GF-D8 (cell line): ENCODE results near the gene EMID1.

Source experiments
- DNase-seq: peaks from one replicate; lab custom pipeline; 2025; lab: John Stamatoyannopoulos, UW

The EMID1 gene

DNA sequence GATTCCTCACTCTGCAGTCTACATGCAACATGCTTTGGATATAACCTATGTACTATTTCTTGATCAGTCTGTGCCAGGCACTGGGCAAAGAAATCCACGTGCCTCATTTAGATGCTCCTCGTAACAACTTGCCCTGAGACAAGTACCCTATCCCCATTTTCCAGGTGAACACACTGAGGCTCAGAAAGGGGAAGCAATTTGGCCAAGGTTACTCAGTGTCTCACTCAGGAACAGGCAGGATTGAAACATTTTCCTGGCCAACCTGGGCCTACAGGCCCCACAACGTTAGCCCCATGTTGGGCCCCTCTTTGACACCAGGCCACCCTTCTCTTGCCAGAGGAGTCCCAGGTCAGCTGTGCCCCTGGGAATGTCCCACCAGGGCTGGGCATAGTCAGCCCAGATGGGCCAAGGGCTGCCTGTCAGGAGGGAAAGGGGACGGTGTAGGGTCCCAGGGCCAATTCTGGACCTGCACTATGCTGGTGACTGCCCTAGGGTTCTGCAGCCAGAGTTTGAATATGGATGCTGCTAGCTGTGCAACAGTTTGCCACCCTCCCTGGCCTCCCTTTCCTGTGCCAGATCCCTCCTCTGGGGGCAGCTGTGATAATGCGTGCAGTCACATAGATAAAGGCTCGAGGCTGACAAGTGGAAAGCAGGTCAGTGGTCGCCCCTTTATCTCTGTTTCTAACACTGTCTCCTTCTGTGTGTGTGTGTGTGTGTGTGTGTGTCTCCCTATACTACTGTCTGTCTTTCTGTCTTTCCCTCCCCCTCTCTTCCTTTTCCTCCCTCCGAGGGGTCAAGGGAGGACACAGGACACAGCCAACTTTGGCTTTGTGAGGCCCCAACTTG is 10.4 kb upstream of the EMID1 start:
- peak; percentile 23 for DNase-seq

- DNase-seq = no peak
Measured at GRCh38 chr22:29195964-29196666, 9.6 kb upstream of the EMID1 start.

DNA sequence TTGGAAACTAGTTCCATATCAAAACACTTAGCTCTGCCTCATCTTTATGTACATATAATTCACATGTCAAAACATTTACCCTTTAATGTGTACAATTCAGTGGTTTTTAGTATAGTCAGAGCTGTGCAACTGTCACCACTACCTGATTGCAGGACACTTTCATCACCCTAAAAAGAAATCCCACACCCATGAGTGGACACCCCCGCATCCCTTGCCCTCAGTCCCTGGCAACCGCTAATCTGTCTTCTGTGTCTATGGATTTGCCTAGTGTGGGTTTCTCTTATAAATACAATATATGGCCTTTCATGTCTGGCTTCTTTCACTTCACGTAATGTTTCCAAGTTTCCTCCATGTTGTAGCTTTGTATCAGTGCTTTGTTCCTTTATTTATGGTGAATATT is 8.6 kb upstream of the EMID1 start:
- no peak for DNase-seq

GRCh38 chr22:29198240-29198639 is 7.5 kb upstream of the EMID1 start:
- DNase-seq = no peak

- no peak for DNase-seq
Measured at GRCh38 chr22:29199702-29200400, 5.8 kb upstream of the EMID1 start.

DNA sequence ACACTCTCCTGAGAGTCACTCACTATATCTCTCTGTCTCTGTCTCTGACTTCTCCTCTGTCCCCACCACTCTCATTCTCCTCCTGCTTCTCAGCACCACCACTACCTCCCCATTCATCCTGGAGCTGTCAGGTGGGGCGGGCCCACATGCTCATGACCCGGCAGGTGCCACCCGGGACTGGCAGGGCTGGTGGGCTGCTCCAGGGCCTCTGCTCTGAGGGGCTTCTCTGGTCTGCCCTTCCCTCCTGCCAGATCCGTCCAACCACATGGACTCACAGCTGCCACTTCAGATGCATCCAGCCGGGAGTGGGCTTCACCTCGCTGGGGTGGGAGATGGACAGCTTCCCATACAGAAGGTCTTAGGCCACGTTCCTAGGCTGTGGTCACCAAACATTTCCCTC is 4.8 kb upstream of the EMID1 start:
- DNase-seq = no peak

DNA sequence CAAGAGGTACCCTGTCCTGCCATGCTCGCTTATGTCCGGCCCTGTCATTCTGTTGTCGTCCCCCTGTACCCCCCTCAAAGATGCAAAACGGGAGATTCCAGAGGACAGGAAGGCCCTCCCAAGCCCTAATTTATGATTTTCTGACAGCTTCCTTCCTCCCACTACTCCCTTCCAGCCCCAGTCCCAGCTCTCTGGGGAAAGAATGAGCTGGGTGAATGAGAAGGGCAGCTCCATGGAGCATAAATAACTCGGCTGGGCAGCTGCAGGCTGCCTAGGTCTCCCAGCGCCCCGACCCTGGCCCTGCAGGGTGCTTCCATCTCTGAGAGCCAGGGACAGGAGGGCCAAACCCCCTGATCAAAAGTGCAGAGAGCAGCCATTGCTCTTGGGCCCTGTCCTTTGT is 3.9 kb upstream of the EMID1 start:
- DNase-seq = no peak

DNA sequence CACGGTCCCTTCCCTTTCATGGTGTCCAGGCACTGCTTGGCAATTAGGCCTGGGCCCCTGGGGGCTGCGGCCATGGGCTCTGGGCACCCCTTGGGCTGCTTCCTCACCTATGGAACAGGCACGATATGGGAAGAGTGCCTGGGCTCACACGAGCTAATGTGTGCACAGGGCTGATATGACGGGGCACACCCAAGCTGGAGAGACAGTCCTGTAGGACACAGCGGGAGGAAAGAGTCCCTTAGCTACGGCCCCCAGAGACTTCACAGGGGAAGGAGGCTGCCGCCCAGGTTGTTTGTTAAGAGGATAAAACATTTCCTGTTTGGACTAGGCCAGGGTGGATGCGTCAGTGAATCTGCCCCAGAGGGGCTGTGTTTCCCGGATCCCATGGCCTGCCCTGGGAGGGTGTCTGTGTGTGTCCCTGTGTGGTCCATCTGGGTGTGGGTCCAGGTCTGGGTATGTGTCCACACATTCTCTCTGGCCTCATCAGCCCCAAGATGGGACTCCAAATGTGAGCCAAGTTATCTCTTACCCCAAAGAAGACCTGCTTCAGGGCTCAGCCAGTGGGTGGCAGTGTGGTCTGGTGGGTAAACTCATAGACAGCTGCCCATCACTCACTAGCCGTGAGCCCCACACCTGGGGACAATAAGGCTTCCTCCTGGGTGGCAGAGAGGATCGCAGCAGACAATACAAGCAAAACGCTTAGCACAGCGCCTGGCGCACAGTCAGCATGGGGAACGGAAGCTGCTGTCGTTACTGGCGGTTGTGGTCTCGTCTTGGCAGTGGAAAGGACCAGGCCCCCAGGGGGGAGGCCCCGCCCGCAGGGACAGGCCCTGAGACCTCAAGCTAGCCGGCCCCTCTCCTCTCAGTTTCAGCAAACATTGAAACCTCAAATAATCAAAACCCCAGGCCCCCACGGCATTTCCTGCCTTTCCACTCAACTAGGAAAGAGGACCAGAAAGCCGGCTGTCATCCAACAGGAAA is 3.2 kb upstream of the EMID1 start:
- peak; percentile 87 for DNase-seq

DNA sequence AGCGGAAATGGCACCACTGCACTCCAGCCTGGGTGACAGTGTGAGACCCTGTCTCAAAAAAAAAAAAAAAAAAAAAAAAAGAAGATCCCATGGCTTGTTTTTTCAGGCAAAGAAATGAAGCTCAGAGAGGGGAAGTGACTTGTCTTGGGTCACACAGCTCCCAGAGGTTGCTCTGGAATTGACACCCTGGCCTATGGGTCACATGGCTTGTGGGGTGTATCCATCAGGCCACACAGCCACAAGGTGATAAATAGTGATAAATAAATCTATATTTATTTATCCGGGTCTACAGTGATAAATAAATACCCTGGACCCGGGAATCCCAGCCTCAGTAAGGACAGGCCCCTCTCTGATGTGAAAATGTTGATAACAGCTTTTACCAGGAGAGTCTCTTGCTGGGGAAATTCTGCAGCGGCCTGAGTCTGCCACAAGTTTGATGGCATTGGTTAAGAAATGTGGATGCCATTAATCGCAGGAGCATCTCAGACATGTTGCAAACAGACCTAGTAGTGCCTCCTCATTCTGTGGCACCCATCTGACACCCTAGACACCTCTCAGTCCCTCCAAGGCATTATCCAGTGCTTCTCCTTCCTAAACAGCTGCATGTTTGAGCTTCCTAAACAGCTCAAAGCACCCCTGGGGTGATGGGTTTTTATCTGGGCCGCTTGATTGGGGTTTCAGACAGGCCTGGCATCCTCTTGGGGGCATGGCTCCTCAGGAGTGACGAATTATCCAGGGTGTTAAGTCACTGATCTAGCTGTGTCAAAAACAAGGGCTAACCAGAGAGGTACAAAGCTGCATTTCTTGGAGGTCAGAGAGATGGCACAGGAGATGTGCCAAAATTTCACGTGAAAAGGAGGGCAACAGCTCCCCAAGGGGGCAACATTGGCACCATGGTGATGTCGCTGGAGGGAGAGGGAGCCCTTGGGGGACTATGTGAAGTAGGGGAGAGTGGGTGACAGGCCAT is 1.9 kb upstream of the EMID1 start:
- no peak for DNase-seq

- no peak for DNase-seq
Measured at GRCh38 chr22:29204455-29205183, 1.1 kb upstream of the EMID1 start.

DNA sequence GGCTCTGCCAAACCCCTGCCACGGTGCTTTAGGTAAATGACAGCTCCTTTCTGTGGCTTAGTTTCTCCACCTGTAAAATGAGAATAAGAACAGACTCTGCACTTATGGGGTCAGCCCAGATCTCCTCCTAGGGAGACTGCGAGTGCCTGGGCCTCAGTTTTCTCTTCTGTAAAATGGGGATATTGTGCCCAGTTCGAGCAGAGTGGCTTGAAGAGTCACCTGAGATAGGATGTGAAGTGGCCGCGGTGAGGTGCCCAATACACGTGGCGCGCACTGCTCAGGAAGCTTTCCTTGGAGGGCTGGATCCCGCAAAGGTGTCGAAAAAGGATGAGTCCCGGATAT is 473 bp upstream of the EMID1 start:
- DNase-seq = no peak

GRCh38 chr22:29206372-29207242 is 911 bp downstream of the EMID1 start:
- DNase-seq = no peak

- no peak for DNase-seq
Measured at GRCh38 chr22:29207243-29207550, 1.5 kb downstream of the EMID1 start.

DNA sequence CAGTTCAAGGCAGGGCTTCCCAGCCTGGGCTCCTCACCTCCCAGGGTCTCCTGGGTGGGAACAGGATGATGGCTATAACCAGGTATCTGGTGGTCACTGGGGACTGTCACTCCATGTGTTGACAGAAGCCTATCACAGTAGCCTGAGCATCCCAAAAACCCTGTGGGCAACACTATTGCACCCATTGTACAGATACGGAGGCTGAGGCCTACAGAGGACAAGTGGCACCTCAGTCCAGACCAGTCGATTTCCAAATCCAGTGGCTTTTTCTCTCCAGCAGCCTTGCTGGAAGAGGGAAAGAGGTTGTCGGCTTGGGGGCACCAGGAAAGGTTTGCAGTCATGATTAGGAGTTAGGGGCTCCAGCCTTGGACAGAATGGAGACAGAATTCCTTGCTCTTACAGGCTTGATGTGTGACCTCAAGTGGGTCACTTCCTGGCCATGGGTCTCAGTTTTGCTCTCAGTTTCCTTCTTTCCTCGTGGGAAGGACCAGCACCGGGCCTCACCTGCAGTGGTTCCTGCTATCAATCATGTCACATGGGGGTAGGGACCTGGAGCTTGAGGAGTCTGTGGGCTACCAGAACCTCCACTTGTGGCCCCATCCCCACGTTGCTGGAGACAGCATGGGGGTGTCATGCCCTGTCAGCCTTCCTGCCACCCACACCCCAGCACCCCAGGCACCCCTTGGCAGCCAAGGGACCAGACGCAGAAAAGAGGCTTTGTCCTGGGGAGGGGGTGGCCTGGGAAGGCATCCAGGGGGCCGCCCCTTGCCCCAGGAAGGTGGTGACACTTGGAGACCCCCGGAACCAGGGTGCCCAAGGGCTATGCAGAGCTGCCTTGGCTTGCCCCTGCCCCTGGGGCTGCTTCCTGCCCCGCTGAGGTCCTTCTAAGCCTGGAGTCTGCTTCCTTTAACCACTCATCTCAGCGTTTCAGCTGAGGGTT is 2.1 kb downstream of the EMID1 start:
- DNase-seq = no peak

- no peak for DNase-seq
Measured at GRCh38 chr22:29208502-29208862, 2.8 kb downstream of the EMID1 start.

GRCh38 chr22:29208879-29209623 is 3.4 kb downstream of the EMID1 start:
- peak; percentile 25 for DNase-seq

DNA sequence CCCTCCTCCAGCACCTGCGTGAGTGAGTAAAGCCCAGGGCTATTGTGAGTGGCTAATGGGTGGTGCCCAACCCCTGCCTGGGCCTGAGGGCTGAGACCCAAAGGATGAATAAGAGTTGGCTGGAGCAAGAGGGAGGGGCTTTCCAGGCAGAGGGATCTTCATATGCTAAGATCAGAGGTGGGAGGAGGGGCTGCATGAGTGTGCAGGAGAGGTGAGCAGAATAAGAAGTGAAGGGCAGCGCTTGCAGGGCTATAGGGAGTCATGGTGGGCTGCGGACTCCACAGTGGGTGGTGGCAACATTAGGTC is 3.9 kb downstream of the EMID1 start:
- no peak for DNase-seq

GRCh38 chr22:29211066-29211465 is 5.4 kb downstream of the EMID1 start:
- DNase-seq = no peak
